SIG-M5 (cell line): ENCODE results near the gene DGCR8.
A peak's percentile ranks its signal among the peaks of the same experiment; 100 is the strongest.

Experiments used
- DNase-seq: peaks from one replicate; lab custom pipeline; 2025; lab: John Stamatoyannopoulos, UW

DGCR8 gene

GRCh38 chr22:20110359-20110985 is 30.4 kb downstream of the DGCR8 start:
- no peak for DNase-seq

GRCh38 chr22:20111045-20111688 is 31.1 kb downstream of the DGCR8 start:
- no peak for DNase-seq

- no peak for DNase-seq
Measured at GRCh38 chr22:20111689-20112622, 31.9 kb downstream of the DGCR8 start.

GRCh38 chr22:20112623-20113511 is 32.8 kb downstream of the DGCR8 start:
- DNase-seq: no peak

- no peak for DNase-seq
Measured at GRCh38 chr22:20113551-20114310, 33.7 kb downstream of the DGCR8 start.

- DNase-seq: no peak
Measured at GRCh38 chr22:20114506-20115475, 34.8 kb downstream of the DGCR8 start.

- DNase-seq: no peak
Measured at GRCh38 chr22:20115691-20116375, 35.8 kb downstream of the DGCR8 start, which contains the start of gene RANBP1. RANBP1 (plus strand) TSS chr22:20116104; CDS start chr22:20116185, 81 bp downstream.

GRCh38 chr22:20116376-20116950 is 36.4 kb downstream of the DGCR8 start:
- no peak for DNase-seq

- DNase-seq: peak; percentile 68
Measured at GRCh38 chr22:20116951-20117632, 37.1 kb downstream of the DGCR8 start, which contains the start of gene TRMT2A. TRMT2A (minus strand) TSS chr22:20117226; CDS start chr22:20116906, 320 bp downstream.

- no peak for DNase-seq
Measured at GRCh38 chr22:20117633-20118299, 37.7 kb downstream of the DGCR8 start.

GRCh38 chr22:20118300-20119020 is 38.4 kb downstream of the DGCR8 start:
- no peak for DNase-seq

- DNase-seq: no peak
Measured at GRCh38 chr22:20121856-20122415, 41.9 kb downstream of the DGCR8 start.

- DNase-seq: no peak
Measured at GRCh38 chr22:20123366-20124082, 43.5 kb downstream of the DGCR8 start.

- DNase-seq: no peak
Measured at GRCh38 chr22:20124083-20124787, 44.2 kb downstream of the DGCR8 start.
